Measurements from ENCODE around the gene PVALB. TPM values are rescaled to one million over a fixed set of nuclear protein-coding genes. Genes with fewer than 3 reads are reported as not detected.

PVALB gene
- total RNA-seq (2022; extraction: Qiagen RNA extraction) = not detected in 5 replicates

GRCh38 chr22:36816636-36817524 is at the start of gene PVALB:
TSS of gene PVALB (minus strand) at chr22:36817035. CDS start at chr22:36817005, 30 bp downstream.

GRCh38 chr22:36860821-36861659 is 44.2 kb upstream of the PVALB start, which contains the start of gene NCF4:
TSS of gene NCF4 (plus strand) at chr22:36861006. CDS start at chr22:36861172, 166 bp downstream.

GRCh38 chr22:36775964-36776669 is 40.7 kb downstream of the PVALB start, which contains the start of gene IFT27:
TSS of gene IFT27 (minus strand) at chr22:36776119. CDS start at chr22:36775707, 412 bp downstream.

Other genes with a start within 250 kb of the PVALB start
- not detected in 5 replicates for gene CACNG2, start 113.3 kb downstream of the PVALB start, total RNA-seq (2022; extraction: Qiagen RNA extraction)
- gene IFT27, start 40.9 kb downstream of the PVALB start, total RNA-seq (2022; extraction: Qiagen RNA extraction) = 15.3 to 25.2 TPM (median 24.5 TPM) in 5 replicates
- gene NCF4, start 44.0 kb upstream of the PVALB start, total RNA-seq (2022; extraction: Qiagen RNA extraction) = 0.12 TPM in 1 of 5 replicates, not detected in the others
- not detected in 5 replicates for gene CSF2RB, start 96.6 kb upstream of the PVALB start, total RNA-seq (2022; extraction: Qiagen RNA extraction)
- gene TST, start 202.4 kb upstream of the PVALB start, total RNA-seq (2022; extraction: Qiagen RNA extraction) = 41.6 to 62.5 TPM (median 56.2 TPM) in 5 replicates
- gene MPST, start 202.7 kb upstream of the PVALB start, total RNA-seq (2022; extraction: Qiagen RNA extraction) = 42.6 to 76.6 TPM (median 74.9 TPM) in 5 replicates
- gene KCTD17, start 234.7 kb upstream of the PVALB start, total RNA-seq (2022; extraction: Qiagen RNA extraction) = 19.0 to 28.3 TPM (median 26.2 TPM) in 5 replicates